Keratinocyte (primary cell): ENCODE measurements around the gene TNFRSF14. TPM values are rescaled to one million over a fixed set of nuclear protein-coding genes. Genes with fewer than 3 reads are reported as not detected.

Experiments
- DNase-seq: peaks from one replicate; pipeline ENCODE4 v3.0.0-alpha.2; 2011; ENCODE audit warnings: low read depth, missing footprints, low spot score
- FAIRE-seq: peaks from 2 replicates; lab custom pipeline; 2011; peaks lifted over from hg19 to GRCh38; lab: Jason Lieb, UNC
- H2AFZ ChIP-seq: 2 replicates; pipeline ENCODE4 v1.6.0; 2012; ENCODE audit warnings: low read length, control low read depth, inconsistent platforms; ENCODE audit not compliant: control insufficient read depth
- H3K27ac ChIP-seq: 2 replicates; pipeline ENCODE4 v1.5.1; 2011; ENCODE audit warnings: low read length; ENCODE audit not compliant: control insufficient read depth, insufficient read depth
- H3K27me3 ChIP-seq: 3 replicates; pipeline ENCODE4 v1.6.0; 2011; ENCODE audit warnings: low read length; ENCODE audit not compliant: control insufficient read depth, insufficient read depth; ENCODE audit errors: extremely low read depth
- H3K36me3 ChIP-seq, 2 experiments: 2 replicates in 1 of 2; 3 replicates in 1 of 2; pipeline ENCODE4 v1.5.1; 2011; ENCODE audit warnings: low read length in 2 of 2, mild to moderate bottlenecking in 1 of 2; ENCODE audit not compliant: control insufficient read depth in 2 of 2, insufficient read depth in 2 of 2; ENCODE audit errors: extremely low read depth in 1 of 2
- H3K4me1 ChIP-seq: 3 replicates; pipeline ENCODE4 v1.5.1; 2011; ENCODE audit warnings: low read length; ENCODE audit not compliant: control insufficient read depth, insufficient read depth; ENCODE audit errors: extremely low read depth
- H3K4me2 ChIP-seq: 3 replicates; pipeline ENCODE4 v1.6.0; 2011; ENCODE audit warnings: low read depth, low read length; ENCODE audit not compliant: control insufficient read depth, insufficient read depth; ENCODE audit errors: extremely low read depth
- H3K4me3 ChIP-seq, 3 experiments: fragments of 200-600 bp in 1 of 3; sonication (generic) in 1 of 3; 2 replicates in 2 of 3; 3 replicates in 1 of 3; pipeline ENCODE4 v1.5.1; 2011 to 2016; ENCODE audit warnings: low read length in 3 of 3, mild to moderate bottlenecking in 3 of 3, control low read depth in 2 of 3, inconsistent platforms in 1 of 3, low read depth in 1 of 3, mixed read lengths in 1 of 3, mixed run types in 1 of 3, moderate library complexity in 1 of 3; ENCODE audit not compliant: control insufficient read depth in 2 of 3, insufficient read depth in 2 of 3; ENCODE audit errors: extremely low read depth in 1 of 3
- H3K79me2 ChIP-seq: 2 replicates; pipeline ENCODE4 v1.6.0; 2012; ENCODE audit warnings: low read length; ENCODE audit not compliant: control insufficient read depth, insufficient read depth
- H3K9ac ChIP-seq: 3 replicates; pipeline ENCODE4 v1.6.0; 2011; ENCODE audit warnings: low read length; ENCODE audit not compliant: control insufficient read depth, insufficient read depth; ENCODE audit errors: extremely low read depth
- H3K9me1 ChIP-seq: 3 replicates; pipeline ENCODE4 v1.6.0; 2011; ENCODE audit warnings: low read length; ENCODE audit not compliant: control insufficient read depth, insufficient read depth; ENCODE audit errors: extremely low read depth
- H3K9me3 ChIP-seq: 2 replicates; pipeline ENCODE4 v1.5.1; 2012; ENCODE audit warnings: low read depth, low read length; ENCODE audit not compliant: control insufficient read depth
- H4K20me1 ChIP-seq: 3 replicates; pipeline ENCODE4 v1.6.0; 2011; ENCODE audit warnings: low read length; ENCODE audit not compliant: control insufficient read depth, insufficient read depth; ENCODE audit errors: extremely low read depth
- CTCF ChIP-seq, 3 experiments: IDR thresholded peaks in 1 of 3; conservative IDR thresholded peaks in 1 of 3; optimal IDR thresholded peaks in 1 of 3; 2 replicates in 2 of 3; 3 replicates in 1 of 3; pipeline versions ENCODE3 to v1.5.1; 2011; ENCODE audit warnings: low read length in 3 of 3, mild to moderate bottlenecking in 3 of 3, moderate library complexity in 2 of 3, control low read depth in 1 of 3, inconsistent platforms in 1 of 3; ENCODE audit not compliant: insufficient read depth in 2 of 3; ENCODE audit errors: extremely low read depth in 1 of 3
- EZH2 ChIP-seq: IDR thresholded peaks from one replicate; pipeline ENCODE4 v1.6.1; 2012; ENCODE audit warnings: inconsistent platforms, mild to moderate bottlenecking, low read length, moderate library complexity
- dilution Hi-C: fragments of 300-500 bp; cut with MboI; formaldehyde crosslinking; loops from one replicate; pipeline ENCODE4 v1.7.0; 2020; ENCODE audit warnings: low sequenced_read_pairs; ENCODE audit not compliant: extremely low pct_ligation_motif_present
- polyA plus RNA-seq, 5 experiments: library from polyadenylated mRNA; depleted of rRNA in 3 of 5; stranded (reverse) in 3 of 5; stranded (forward) in 1 of 5; unstranded in 1 of 5; fragments of >200 nt; gene quantifications; 1 replicate in 1 of 5; 2 replicates in 3 of 5; 3 replicates in 1 of 5; pipeline versions ENCODE4 v1.2.1 to v1.2.3, GENCODE V29; 2011 to 2012; ENCODE audit warnings: missing spikeins in 2 of 5, low read depth in 1 of 5, low replicate concordance in 1 of 5

Gene TNFRSF14
- polyA plus RNA-seq, 1 donor (not counting 4 experiments of a cell fraction or from before 2014, with no cell fraction given), result 5.2 TPM

- Histone ChIP-seq H3K4me2 (no peak overlapping the region), H3K36me3 (no peaks in the 10 kb centered on the region), H3K27me3 (peaks cover 4% of the 10 kb centered on the region), H4K20me1 (no peaks in the 10 kb centered on the region), H3K9me1 (no peaks in the 10 kb centered on the region), H2AFZ (no peak overlapping the region), H3K9ac (no peak overlapping the region), H3K79me2 (no peaks in the 10 kb centered on the region), H3K9me3 (no peaks in the 10 kb centered on the region), H3K27ac (no peak overlapping the region), H3K4me1 (peaks cover 8% of the 10 kb centered on the region), H3K4me3 (no peak overlapping the region)
- DNase-seq (no peak), FAIRE-seq (no peak)
- dilution Hi-C loops, result no loop called here
- TF ChIP-seq EZH2, result no peak
- TF ChIP-seq CTCF (optimal IDR thresholded peaks at IDR 0.05 in 1 of 3, IDR thresholded peaks at IDR 0.05 in 1 of 3, conservative IDR thresholded peaks at IDR 0.05 in 1 of 3; ENCODE audit: extremely low read depth in 1 of 3, insufficient read depth in 2 of 3, low read length in 3 of 3), result no peak
These were observed 26.2 kb downstream of the TNFRSF14 start for GRCh38 chr1:2582391-2582790.

GRCh38 chr1:2583331-2583791 lies 27.2 kb downstream of the TNFRSF14 start:
- no peak overlapping the region for H2AFZ ChIP-seq
- DNase-seq, result no peak
- TF ChIP-seq EZH2 (no peak), CTCF (optimal IDR thresholded peaks at IDR 0.05 in 1 of 3, IDR thresholded peaks at IDR 0.05 in 1 of 3, conservative IDR thresholded peaks at IDR 0.05 in 1 of 3; ENCODE audit: extremely low read depth in 1 of 3, insufficient read depth in 2 of 3, low read length in 3 of 3) (no peak)
- dilution Hi-C loops, result no loop called here
- H3K9me3 ChIP-seq, result no peaks in the 10 kb centered on the region
- no peak overlapping the region for H3K4me3 ChIP-seq
- no peak overlapping the region for H3K27ac ChIP-seq
- H3K4me2 ChIP-seq, result no peak overlapping the region
- no peaks in the 10 kb centered on the region for H3K36me3 ChIP-seq
- no peaks in the 10 kb centered on the region for H4K20me1 ChIP-seq
- no peak overlapping the region for H3K9ac ChIP-seq
- no peak for FAIRE-seq
- peaks cover 4% of the 10 kb centered on the region for H3K27me3 ChIP-seq
- peaks cover 8% of the 10 kb centered on the region for H3K4me1 ChIP-seq
- H3K79me2 ChIP-seq, result no peaks in the 10 kb centered on the region
- H3K9me1 ChIP-seq, result no peaks in the 10 kb centered on the region
